WTC11 (cell line): ENCODE results near the gene STX3. TPM values are rescaled to one million over a fixed set of nuclear protein-coding genes. Genes with fewer than 3 reads are reported as not detected.

Experiments
- ATAC-seq: fragments of 200-7000 bp; cut with Tn5 transposase; 2 replicates; pipeline ENCODE4 v1.10.0; 2021; ENCODE audit warnings: mild to moderate bottlenecking, moderate library complexity
- Bru-seq: library from RNA; stranded (reverse); fragments of 400-500 nt; gene quantifications from one replicate; lab custom pipeline; 2021; lab: Mats Ljungman, UMichigan
- CTCF ChIA-PET: fragments of 300-600 bp; sonication (Branson Sonifier 250); formaldehyde crosslinking; loops from one replicate; lab custom pipeline; 2021; ENCODE audit warnings: antibody characterized with exemption; lab: Charles Lee
- POLR2A ChIA-PET: fragments of 350-600 bp; sonication (Branson Sonifier 250); formaldehyde crosslinking; loops from one replicate; lab custom pipeline; 2021; ENCODE audit warnings: antibody characterized with exemption; lab: Charles Lee
- DNase-seq: peaks from one replicate; pipeline ENCODE4 v3.0.0; 2021; ENCODE audit warnings: low spot score
- H3K27ac Mint-ChIP-seq: 2 replicates; pipeline ENCODE4 v1.8.0; 2021; ENCODE audit warnings: mixed read lengths
- H3K27me3 Mint-ChIP-seq: 2 replicates; pipeline ENCODE4 v1.8.0; 2021; ENCODE audit warnings: low read depth, mild to moderate bottlenecking, moderate library complexity, mixed read lengths
- H3K36me3 Mint-ChIP-seq: 2 replicates; pipeline ENCODE4 v1.8.0; 2021; ENCODE audit warnings: mixed read lengths
- H3K4me1 Mint-ChIP-seq: 2 replicates; pipeline ENCODE4 v1.8.0; 2022; ENCODE audit warnings: mixed read lengths
- H3K4me3 Mint-ChIP-seq: 2 replicates; pipeline ENCODE4 v1.8.0; 2021; ENCODE audit warnings: mild to moderate bottlenecking, moderate library complexity, mixed read lengths
- H3K9me3 Mint-ChIP-seq: 2 replicates; pipeline ENCODE4 v1.8.0; 2021; ENCODE audit warnings: mixed read lengths
- ARID4B ChIP-seq: sonication (generic); formaldehyde crosslinking; IDR thresholded peaks from 2 replicates; pipeline ENCODE4 v1.8.0; 2023; ENCODE audit warnings: missing genetic modification reagents, mild to moderate bottlenecking, borderline replicate concordance
- ATF6 ChIP-seq: sonication (generic); formaldehyde crosslinking; IDR thresholded peaks from 2 replicates; pipeline ENCODE4 v1.8.1; 2023; ENCODE audit warnings: mild to moderate bottlenecking, missing genetic modification reagents
- CREM ChIP-seq: sonication (generic); formaldehyde crosslinking; IDR thresholded peaks from 2 replicates; pipeline ENCODE4 v1.8.1; 2022; ENCODE audit warnings: mild to moderate bottlenecking, missing genetic modification reagents, moderate library complexity
- E2F4 ChIP-seq: sonication (generic); formaldehyde crosslinking; IDR thresholded peaks from 2 replicates; pipeline ENCODE4 v1.8.1; 2022; ENCODE audit warnings: low read depth, mild to moderate bottlenecking, moderate library complexity, missing genetic modification reagents, borderline replicate concordance
- ESRRA ChIP-seq: sonication (generic); formaldehyde crosslinking; IDR thresholded peaks from 2 replicates; pipeline ENCODE4 v1.8.1; 2022; ENCODE audit warnings: mild to moderate bottlenecking, missing genetic modification reagents, borderline replicate concordance
- GRHL2 ChIP-seq: fragments of 250-450 bp; sonication (Bioruptor Pico); IDR thresholded peaks from 2 replicates; pipeline ENCODE4 v1.8.0; 2022; ENCODE audit warnings: mild to moderate bottlenecking, moderate library complexity; ENCODE audit not compliant: insufficient replicate concordance, severe bottlenecking
- HMGXB4 ChIP-seq: sonication (generic); formaldehyde crosslinking; IDR thresholded peaks from 2 replicates; pipeline ENCODE4 v1.8.1; 2023; ENCODE audit warnings: mild to moderate bottlenecking, moderate library complexity, missing genetic modification reagents
- JUN ChIP-seq: sonication (generic); formaldehyde crosslinking; IDR thresholded peaks from 2 replicates; pipeline ENCODE4 v1.8.0; 2023; ENCODE audit warnings: mild to moderate bottlenecking, missing genetic modification reagents
- MAX ChIP-seq: sonication (generic); formaldehyde crosslinking; IDR thresholded peaks from 2 replicates; pipeline ENCODE4 v1.8.0; 2022; ENCODE audit warnings: mild to moderate bottlenecking, missing genetic modification reagents
- PRDM15 ChIP-seq: sonication (generic); formaldehyde crosslinking; IDR thresholded peaks from 2 replicates; pipeline ENCODE4 v1.8.0; 2022; ENCODE audit warnings: missing genetic modification reagents
- SP1 ChIP-seq: sonication (generic); formaldehyde crosslinking; conservative IDR thresholded peaks from 2 replicates; pipeline ENCODE4 v1.8.1; 2022; ENCODE audit warnings: missing genetic modification reagents
- ZBTB43 ChIP-seq: sonication (generic); formaldehyde crosslinking; IDR thresholded peaks from 2 replicates; pipeline ENCODE4 v1.8.1; 2023; ENCODE audit warnings: mild to moderate bottlenecking, missing genetic modification reagents
- ZNF219 ChIP-seq: sonication (generic); formaldehyde crosslinking; IDR thresholded peaks from 2 replicates; pipeline ENCODE4 v1.8.0; 2023; ENCODE audit warnings: missing genetic modification reagents, mild to moderate bottlenecking, borderline replicate concordance
- ZNF263 ChIP-seq: sonication (generic); formaldehyde crosslinking; IDR thresholded peaks from 2 replicates; pipeline ENCODE4 v1.8.1; 2022; ENCODE audit warnings: low read depth, mild to moderate bottlenecking, moderate library complexity, missing genetic modification reagents
- long read RNA-seq, 3 experiments: library from RNA in 1 of 3; library from capped mRNA in 1 of 3; library from polyadenylated mRNA in 1 of 3; unstranded in 2 of 3; stranded (forward) in 1 of 3; transcript quantifications; one replicate each; pipeline ENCODE4 v2.0.0, GENCODE V29; 2021
- total RNA-seq: library from RNA; stranded (reverse); gene quantifications from 3 replicates; pipeline ENCODE4 v1.2.3, GENCODE V29; 2021

STX3 gene
- total RNA-seq: 52.7 to 55.6 TPM (median 53.7 TPM) in 3 replicates
- percentile 69 among the genes with signal in this experiment for Bru-seq, nascent RNA
- long read RNA-seq, experiment 1, transcript STX3-201 (11 exons, 3,299 nt): major isoform, 288 of 480 reads
- long read RNA-seq, experiment 1, transcript STX3-203 (10 exons, 1,571 nt): minor isoform, 52 of 480 reads
- long read RNA-seq, experiment 1, partial matches to known transcripts: 36 of 480 reads
- long read RNA-seq, experiment 1, other reads (novel, unspliced or antisense): 104 of 480 reads
- long read RNA-seq, experiment 2, transcript STX3-201 (11 exons, 3,299 nt): major isoform, 19 of 63 reads
- long read RNA-seq, experiment 2, transcript STX3-203 (10 exons, 1,571 nt): minor isoform, 7 of 63 reads
- long read RNA-seq, experiment 2, partial matches to known transcripts: 26 of 63 reads
- long read RNA-seq, experiment 2, other reads (novel, unspliced or antisense): 10 of 63 reads
- long read RNA-seq, experiment 3, partial matches to known transcripts: 0 of 2 reads
- long read RNA-seq, experiment 3, other reads (novel, unspliced or antisense): 1 of 2 reads

- peak within 1 kb of the TSS; percentile 98 for H3K27ac Mint-ChIP-seq
- peak; percentile 17; the same call in 1 of the 2 replicates for TF ChIP-seq JUN
- TF ChIP-seq GRHL2 (CRISPR knock-in tag): no peak
- TF ChIP-seq ZNF263 (CRISPR knock-in tag): no peak
- TF ChIP-seq MAX (CRISPR knock-in tag): 0 out of 2 replicates have a peak, but pooled peaks have one; percentile 10
- peak; percentile 36; the same call in 1 of the 2 replicates for TF ChIP-seq ESRRA (CRISPR knock-in tag)
- peak; percentile 26; the same call in 1 of the 2 replicates for TF ChIP-seq SP1
- 0 out of 2 replicates have a peak, but pooled peaks have one; percentile 38 for TF ChIP-seq ZNF219 (CRISPR knock-in tag)
- no peak for TF ChIP-seq ATF6
- peak; percentile 50; the same call in 1 of the 2 replicates for TF ChIP-seq CREM (CRISPR knock-in tag)
- TF ChIP-seq ZBTB43 (CRISPR knock-in tag): no peak
- peak; percentile 75; the same call in 1 of the 2 replicates for TF ChIP-seq PRDM15 (CRISPR knock-in tag)
- 0 out of 2 replicates have a peak, but pooled peaks have one; percentile 38 for TF ChIP-seq HMGXB4 (CRISPR knock-in tag)
- peak; percentile 20; the same call in 1 of the 2 replicates for TF ChIP-seq E2F4 (CRISPR knock-in tag)
- peak; percentile 55; the same call in 1 of the 2 replicates for TF ChIP-seq ARID4B (CRISPR knock-in tag)
- H3K36me3 Mint-ChIP-seq: peaks cover 5% of the 10 kb centered on the region; the same call in 1 of the 2 replicates
- H3K4me1 Mint-ChIP-seq: peaks cover 27% of the 10 kb centered on the region
- DNase-seq (peak; percentile 78), ATAC-seq (peak; percentile 75)
- H3K9me3 Mint-ChIP-seq: peaks cover 4% of the 10 kb centered on the region; the same call in 1 of the 2 replicates
- peaks cover 6% of the 10 kb centered on the region; the same call in 1 of the 2 replicates for H3K27me3 Mint-ChIP-seq
- POLR2A ChIA-PET: interaction anchor here (0.6 to 2.3 kb wide), 4 partner anchors 30 to 110 kb away, joined by 3 to 13 read pairs (median 3); partner anchors contain the start of gene PATL1
- CTCF ChIA-PET: interaction anchor here (0.6 to 3.7 kb wide), 26 partner anchors 8 to 583 kb away, joined by 3 to 32 read pairs (median 4); partner anchors contain the start of genes DTX4, MRPL16, OSBP and PATL1
- H3K4me3 Mint-ChIP-seq: peak within 1 kb of the TSS; percentile 98
Observed at GRCh38 chr11:59754859-59755700, at the start of gene STX3. TSS of gene STX3 (plus strand) at chr11:59755376. CDS start at chr11:59755606, 230 bp downstream.
